Nephron progenitor cell (in vitro differentiated cells): ENCODE results near the gene CNTN5.
"Not testable (repeated sequence)": the region's sequence is repeated elsewhere in the genome, so short reads cannot be mapped to it uniquely, and the experiment has no call there.

Experiments
- DNase-seq: peaks from one replicate; pipeline ENCODE4 v3.0.0; 2021
- H3K27ac Mint-ChIP-seq: 2 replicates; pipeline ENCODE4 v1.8.0; 2021; ENCODE audit warnings: mild to moderate bottlenecking, moderate library complexity, mixed read lengths
- H3K27me3 Mint-ChIP-seq: 2 replicates; pipeline ENCODE4 v1.8.0; 2021; ENCODE audit warnings: mild to moderate bottlenecking, low read depth, mixed read lengths; ENCODE audit not compliant: poor library complexity
- H3K36me3 Mint-ChIP-seq: 2 replicates; pipeline ENCODE4 v1.8.0; 2021; ENCODE audit warnings: low read depth, mixed read lengths
- H3K4me1 Mint-ChIP-seq: 2 replicates; pipeline ENCODE4 v1.8.0; 2021; ENCODE audit warnings: mixed read lengths
- H3K4me3 Mint-ChIP-seq: 2 replicates; pipeline ENCODE4 v1.8.0; 2021; ENCODE audit warnings: mild to moderate bottlenecking, moderate library complexity, mixed read lengths
- H3K9me3 Mint-ChIP-seq: 2 replicates; pipeline ENCODE4 v1.8.0; 2021; ENCODE audit warnings: mild to moderate bottlenecking, moderate library complexity, mixed read lengths
- TF ChIP-seq, protein P1 (sequence below): fragments of 200-600 bp; sonication (generic); IDR thresholded peaks from 2 replicates; pipeline ENCODE4 v1.5.0; 2021; ENCODE audit warnings: antibody characterized with exemption

CNTN5 gene

GRCh38 chr11:99275521-99275920 is 254.8 kb downstream of the CNTN5 start:
- Mint-ChIP-seq H3K27ac (no peak overlapping the region), H3K9me3 (no peaks in the 10 kb centered on the region), H3K36me3 (no peaks in the 10 kb centered on the region), H3K4me1 (peaks cover 16% of the 10 kb centered on the region), H3K27me3 (no peaks in the 10 kb centered on the region), H3K4me3 (no peak overlapping the region)
- TF ChIP-seq, protein P1, sequence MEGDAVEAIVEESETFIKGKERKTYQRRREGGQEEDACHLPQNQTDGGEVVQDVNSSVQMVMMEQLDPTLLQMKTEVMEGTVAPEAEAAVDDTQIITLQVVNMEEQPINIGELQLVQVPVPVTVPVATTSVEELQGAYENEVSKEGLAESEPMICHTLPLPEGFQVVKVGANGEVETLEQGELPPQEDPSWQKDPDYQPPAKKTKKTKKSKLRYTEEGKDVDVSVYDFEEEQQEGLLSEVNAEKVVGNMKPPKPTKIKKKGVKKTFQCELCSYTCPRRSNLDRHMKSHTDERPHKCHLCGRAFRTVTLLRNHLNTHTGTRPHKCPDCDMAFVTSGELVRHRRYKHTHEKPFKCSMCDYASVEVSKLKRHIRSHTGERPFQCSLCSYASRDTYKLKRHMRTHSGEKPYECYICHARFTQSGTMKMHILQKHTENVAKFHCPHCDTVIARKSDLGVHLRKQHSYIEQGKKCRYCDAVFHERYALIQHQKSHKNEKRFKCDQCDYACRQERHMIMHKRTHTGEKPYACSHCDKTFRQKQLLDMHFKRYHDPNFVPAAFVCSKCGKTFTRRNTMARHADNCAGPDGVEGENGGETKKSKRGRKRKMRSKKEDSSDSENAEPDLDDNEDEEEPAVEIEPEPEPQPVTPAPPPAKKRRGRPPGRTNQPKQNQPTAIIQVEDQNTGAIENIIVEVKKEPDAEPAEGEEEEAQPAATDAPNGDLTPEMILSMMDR = no peak
- DNase-seq = no peak

DNA sequence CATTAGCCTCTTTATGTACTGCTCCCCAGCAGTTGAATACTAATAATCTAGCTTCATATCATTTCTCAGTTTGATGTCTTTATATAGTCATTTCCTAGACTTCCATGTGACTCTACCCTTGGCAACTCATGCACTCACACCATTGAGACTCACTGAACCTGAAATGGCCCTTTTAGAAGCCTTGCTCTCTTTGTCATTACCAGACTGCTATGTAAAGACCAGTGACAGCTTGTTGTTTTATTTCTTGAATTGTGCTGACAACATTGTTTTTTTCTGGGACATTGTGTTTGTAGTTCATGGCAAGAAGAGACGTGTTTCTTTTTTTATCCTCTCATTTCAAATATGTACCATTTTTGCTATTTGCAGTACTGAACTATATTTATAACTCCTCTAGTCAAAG is 256.5 kb downstream of the CNTN5 start:
- Mint-ChIP-seq H3K36me3 (no peaks in the 10 kb centered on the region), H3K4me1 (peaks cover 16% of the 10 kb centered on the region), H3K4me3 (no peak overlapping the region), H3K27me3 (no peaks in the 10 kb centered on the region), H3K27ac (no peak overlapping the region), H3K9me3 (no peaks in the 10 kb centered on the region)
- TF ChIP-seq, protein P1 = no peak
- no peak for DNase-seq

DNA sequence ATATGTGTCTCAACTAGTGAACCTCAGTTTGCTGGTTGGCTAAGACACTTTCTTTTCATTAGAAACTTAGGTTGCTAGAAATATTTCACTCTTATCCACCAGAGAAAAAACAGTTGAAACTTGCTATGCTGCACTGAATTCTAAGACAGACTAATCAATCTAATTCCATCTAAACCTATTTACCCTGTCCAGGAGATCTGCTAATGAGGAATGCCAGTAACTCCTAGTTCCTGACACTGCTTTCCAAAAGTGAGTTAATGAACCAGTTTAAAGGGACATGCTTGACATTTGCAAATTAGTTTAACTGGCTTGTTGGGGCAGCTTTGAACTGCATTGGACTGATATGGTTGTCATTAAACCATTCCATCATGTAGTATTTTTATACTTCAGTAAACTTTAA is 258.5 kb downstream of the CNTN5 start:
- DNase-seq = no peak
- no peaks in the 10 kb centered on the region for H3K36me3 Mint-ChIP-seq

DNA sequence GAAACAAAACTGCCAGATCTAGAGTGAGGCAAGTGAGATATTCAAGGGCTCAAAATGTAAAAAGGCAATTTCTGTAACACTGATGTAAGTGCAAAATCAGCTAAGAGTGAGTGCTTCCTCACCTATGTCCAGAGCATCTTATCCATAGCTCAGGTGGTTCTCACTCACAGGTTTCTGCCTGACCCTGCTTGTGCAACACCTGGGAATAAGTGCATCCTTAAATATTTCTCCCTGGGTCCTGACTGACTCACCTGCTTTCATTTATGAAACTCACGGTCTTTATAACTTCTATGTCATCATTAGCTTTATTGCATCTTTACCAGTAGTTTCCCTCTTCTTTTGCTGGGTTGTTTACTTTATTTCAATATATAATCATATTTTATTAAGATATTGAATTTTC is 260.6 kb downstream of the CNTN5 start:
- TF ChIP-seq, protein P1 = no peak
- H3K4me3 Mint-ChIP-seq = no peak overlapping the region
- DNase-seq = no peak
- no peaks in the 10 kb centered on the region for H3K36me3 Mint-ChIP-seq
- no peak overlapping the region for H3K27ac Mint-ChIP-seq
- H3K27me3 Mint-ChIP-seq = no peaks in the 10 kb centered on the region
- peaks cover 9% of the 10 kb centered on the region for H3K4me1 Mint-ChIP-seq
- H3K9me3 Mint-ChIP-seq = no peaks in the 10 kb centered on the region

More for the DNA sequence above, 258.5 kb downstream of the CNTN5 start:
- Mint-ChIP-seq H3K27ac (no peak overlapping the region), H3K27me3 (no peaks in the 10 kb centered on the region), H3K9me3 (no peaks in the 10 kb centered on the region), H3K4me3 (no peak overlapping the region), H3K4me1 (peaks cover 16% of the 10 kb centered on the region)
- TF ChIP-seq, protein P1 = no peak

GRCh38 chr11:99297925-99298324 is 277.2 kb downstream of the CNTN5 start:
- H3K27ac Mint-ChIP-seq, H3K27me3 Mint-ChIP-seq: not testable (repeated sequence)
- H3K9me3 Mint-ChIP-seq = peaks cover 14% of the 10 kb centered on the region

DNA sequence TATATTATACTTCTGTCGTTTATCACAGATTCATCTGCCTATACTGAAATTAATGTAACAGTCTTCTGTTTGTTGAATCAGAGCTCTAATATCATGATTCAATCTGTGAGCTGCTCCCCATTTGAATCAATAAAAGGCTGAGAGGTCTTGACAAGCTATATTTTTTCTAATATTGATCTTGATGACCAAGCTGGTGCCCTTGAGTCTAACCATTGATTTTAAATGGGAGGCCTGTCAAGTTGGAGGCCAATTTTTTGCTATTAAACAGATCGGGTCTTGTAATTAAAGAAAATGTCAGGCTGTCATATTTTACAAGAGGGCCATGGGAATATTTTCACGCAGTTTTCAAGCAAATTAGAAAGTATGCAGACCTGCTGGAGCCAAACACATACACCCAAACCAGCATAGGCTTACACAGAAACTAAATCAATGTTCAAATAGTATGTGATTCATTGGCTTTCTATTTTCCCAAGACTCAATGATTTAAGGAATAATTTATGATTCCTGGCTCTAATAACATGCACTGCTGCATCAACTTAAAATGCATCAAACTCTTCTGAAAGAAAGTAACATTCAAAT is 286.9 kb downstream of the CNTN5 start:
- Mint-ChIP-seq H3K4me1 (no peaks in the 10 kb centered on the region), H3K4me3 (no peak overlapping the region), H3K9me3 (no peaks in the 10 kb centered on the region), H3K36me3 (no peaks in the 10 kb centered on the region), H3K27ac (no peak overlapping the region), H3K27me3 (no peaks in the 10 kb centered on the region)
- TF ChIP-seq, protein P1 = no peak
- no peak for DNase-seq

More at GRCh38 chr11:99297925-99298324, 277.2 kb downstream of the CNTN5 start:
- not testable (repeated sequence) for H3K36me3 Mint-ChIP-seq, DNase-seq, H3K4me3 Mint-ChIP-seq, H3K4me1 Mint-ChIP-seq
